ENCODE data around the gene SYT14. TPM values are rescaled to one million over a fixed set of nuclear protein-coding genes. Genes with fewer than 3 reads are reported as not detected.

SYT14 gene
- polyA plus RNA-seq, 2 of the 4 experiments (the other 2 are of a cell fraction) = 0.01 to 0.06 TPM

GRCh38 chr1:210027994-210028393, 90.0 kb downstream of the SYT14 start:
- Histone ChIP-seq H3K27ac (no peak overlapping the region), H3K4me2 (no peak overlapping the region), H3K9me3 (no peaks in the 10 kb centered on the region), H3K4me3 (no peak overlapping the region), H3K4me1 (no peaks in the 10 kb centered on the region)
- DNase-seq (ENCODE audit: low read depth in 1 of 2, low spot score in 1 of 2) = no peak
- FAIRE-seq = no peak
- ChIA-PET CTCF (no interaction called here), POLR2A (no interaction called here)
- WGBS (ENCODE audit: missing lambda C conversion rate) = 25% methylated on average over 1 of the region's 1 CpG
- no peak for TF ChIP-seq FOXS1 (CRISPR knock-in tag; IDR thresholded peaks at IDR 0.05)
- no peak for TF ChIP-seq KDM5A (IDR thresholded peaks at IDR 0.05)
- no peak for TF ChIP-seq HEYL (CRISPR knock-in tag; IDR thresholded peaks at IDR 0.05)
- no peak for TF ChIP-seq ESRRA (IDR thresholded peaks at IDR 0.05; ENCODE audit: borderline replicate concordance, low read length)
- no peak for TF ChIP-seq PHF8 (IDR thresholded peaks at IDR 0.05; ENCODE audit: borderline replicate concordance, low read depth)
- no peak for TF ChIP-seq RCOR1 (IDR thresholded peaks at IDR 0.05; ENCODE audit: low read depth, low read length)
- no peak for TF ChIP-seq CTCF (IDR thresholded peaks at IDR 0.05)
- TF ChIP-seq HOXA7 (CRISPR knock-in tag; IDR thresholded peaks at IDR 0.05) = no peak
- no peak for TF ChIP-seq PBX3 (IDR thresholded peaks at IDR 0.05)
- TF ChIP-seq REST (IDR thresholded peaks at IDR 0.05) = no peak
- TF ChIP-seq SMC3 (IDR thresholded peaks at IDR 0.05) = no peak
- no peak for TF ChIP-seq BHLHE40 (IDR thresholded peaks at IDR 0.05; ENCODE audit: low read depth, low read length)
- TF ChIP-seq HOXB5 (CRISPR knock-in tag; IDR thresholded peaks at IDR 0.05) = no peak
- no peak for TF ChIP-seq RAD21 (conservative IDR thresholded peaks at IDR 0.05 in 1 of 2, IDR thresholded peaks at IDR 0.05 in 1 of 2)
- TF ChIP-seq RFX5 (IDR thresholded peaks at IDR 0.05) = no peak
- no peak for ATAC-seq

- 2% methylated on average over 1 of the region's 1 CpG for WGBS (ENCODE audit: missing lambda C conversion rate)
- POLR2A ChIA-PET = no interaction called here
- peak; percentile 49 for TF ChIP-seq MAFK (IDR thresholded peaks at IDR 0.05; ENCODE audit: partially characterized antibody)
- TF ChIP-seq NFE2L2 (conservative IDR thresholded peaks at IDR 0.05; ENCODE audit: low read length) = no peak
- no peak for FAIRE-seq
- Histone ChIP-seq H3K4me2 (no peak overlapping the region), H3K4me3 (no peak overlapping the region), H3K27ac (no peak overlapping the region), H3K9me3 (no peaks in the 10 kb centered on the region), H3K4me1 (no peaks in the 10 kb centered on the region)
- no peak for DNase-seq (ENCODE audit: low read depth in 1 of 2, low spot score in 1 of 2)
- no peak for ATAC-seq
- CTCF ChIA-PET = no interaction called here
These were observed 93.5 kb downstream of the SYT14 start for GRCh38 chr1:210031473-210031872.

- no peak for FAIRE-seq
- ChIA-PET CTCF (no interaction called here), POLR2A (no interaction called here)
- Histone ChIP-seq H3K4me3 (no peak overlapping the region), H3K4me1 (no peaks in the 10 kb centered on the region), H3K9me3 (no peaks in the 10 kb centered on the region; the same call in 2 of the 3 replicates), H3K27ac (no peak overlapping the region), H3K4me2 (no peak overlapping the region)
- TF ChIP-seq HOXA7 (CRISPR knock-in tag; IDR thresholded peaks at IDR 0.05) = no peak
- no peak for TF ChIP-seq ZSCAN20 (CRISPR knock-in tag; IDR thresholded peaks at IDR 0.05)
- TF ChIP-seq NPAS2 (CRISPR knock-in tag; IDR thresholded peaks at IDR 0.05; ENCODE audit: borderline replicate concordance) = no peak
- TF ChIP-seq TFCP2L1 (CRISPR knock-in tag; IDR thresholded peaks at IDR 0.05) = no peak
- TF ChIP-seq KDM1A (IDR thresholded peaks at IDR 0.05; ENCODE audit: low read depth) = no peak
- TF ChIP-seq ZC3H11A (IDR thresholded peaks at IDR 0.05) = no peak
- no peak for TF ChIP-seq KDM5A (IDR thresholded peaks at IDR 0.05)
- no peak for TF ChIP-seq HOXB5 (CRISPR knock-in tag; IDR thresholded peaks at IDR 0.05)
- TF ChIP-seq ESRRA (IDR thresholded peaks at IDR 0.05; ENCODE audit: borderline replicate concordance, low read length) = no peak
- no peak for TF ChIP-seq HOXB13 (CRISPR knock-in tag; IDR thresholded peaks at IDR 0.05; ENCODE audit: low read depth)
- TF ChIP-seq NFE2L2 (conservative IDR thresholded peaks at IDR 0.05; ENCODE audit: low read length) = no peak
- no peak for TF ChIP-seq RARB (CRISPR knock-in tag; IDR thresholded peaks at IDR 0.05)
- no peak for TF ChIP-seq PHF8 (IDR thresholded peaks at IDR 0.05; ENCODE audit: borderline replicate concordance, low read depth)
- no peak for TF ChIP-seq SMC3 (IDR thresholded peaks at IDR 0.05)
- no peak for TF ChIP-seq USF2 (IDR thresholded peaks at IDR 0.05)
- TF ChIP-seq RFX5 (IDR thresholded peaks at IDR 0.05) = no peak
- DNase-seq (ENCODE audit: low read depth in 1 of 2, low spot score in 1 of 2) = no peak
- ATAC-seq = no peak
These were observed 105.0 kb downstream of the SYT14 start for GRCh38 chr1:210043058-210043457.
